Mammary epithelial cell (primary cell): ENCODE data around the gene CLEC12A.

Experiments
- EZH2 ChIP-seq: IDR thresholded peaks from 2 replicates; pipeline ENCODE4 v1.6.1; 2012; ENCODE audit warnings: low read length, inconsistent platforms, borderline replicate concordance
- TF ChIP-seq, protein P1 (sequence below), 2 donors: IDR thresholded peaks in 1 of 2; conservative IDR thresholded peaks in 1 of 2; 2 replicates each; pipeline ENCODE4 v1.5.1; 2011 to 2012; ENCODE audit warnings: inconsistent platforms in 2 of 2, low read length in 2 of 2, mild to moderate bottlenecking in 2 of 2, control low read depth in 1 of 2, low read depth in 1 of 2; ENCODE audit not compliant: insufficient read depth in 1 of 2; ENCODE audit errors: extremely low read depth in 1 of 2

DNA sequence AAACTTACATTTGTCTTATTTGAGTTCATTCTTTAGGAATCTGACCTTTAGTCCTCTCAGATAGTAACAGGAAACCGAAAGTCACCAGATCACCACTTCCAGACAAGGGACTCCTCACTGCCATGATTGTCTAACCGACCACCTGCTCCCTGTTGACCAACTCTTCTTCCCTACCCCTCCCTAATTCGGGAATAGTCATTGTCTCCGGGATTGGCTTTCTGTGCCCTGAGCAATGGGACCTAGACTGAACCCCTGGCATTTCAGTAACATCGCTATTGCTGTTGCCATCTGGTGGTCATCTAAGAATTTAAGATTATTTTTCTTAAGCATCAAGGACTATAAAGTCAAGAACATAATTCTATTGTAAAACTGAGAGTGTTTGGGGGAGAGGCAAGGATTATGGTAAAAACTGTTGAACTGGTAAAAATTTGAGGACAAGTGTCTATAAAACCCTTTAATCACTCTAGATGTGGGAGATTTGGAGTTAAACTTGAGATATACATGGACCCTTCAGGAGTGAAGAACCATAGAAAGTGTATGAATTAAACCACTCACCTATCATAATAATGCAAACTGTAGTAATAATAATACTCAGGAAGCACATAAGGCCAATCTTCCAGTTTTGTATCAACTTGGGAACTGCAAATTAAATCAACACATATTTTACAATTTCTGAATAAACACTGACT is 45.4 kb upstream of the CLEC12A start:
- TF ChIP-seq, protein P1, sequence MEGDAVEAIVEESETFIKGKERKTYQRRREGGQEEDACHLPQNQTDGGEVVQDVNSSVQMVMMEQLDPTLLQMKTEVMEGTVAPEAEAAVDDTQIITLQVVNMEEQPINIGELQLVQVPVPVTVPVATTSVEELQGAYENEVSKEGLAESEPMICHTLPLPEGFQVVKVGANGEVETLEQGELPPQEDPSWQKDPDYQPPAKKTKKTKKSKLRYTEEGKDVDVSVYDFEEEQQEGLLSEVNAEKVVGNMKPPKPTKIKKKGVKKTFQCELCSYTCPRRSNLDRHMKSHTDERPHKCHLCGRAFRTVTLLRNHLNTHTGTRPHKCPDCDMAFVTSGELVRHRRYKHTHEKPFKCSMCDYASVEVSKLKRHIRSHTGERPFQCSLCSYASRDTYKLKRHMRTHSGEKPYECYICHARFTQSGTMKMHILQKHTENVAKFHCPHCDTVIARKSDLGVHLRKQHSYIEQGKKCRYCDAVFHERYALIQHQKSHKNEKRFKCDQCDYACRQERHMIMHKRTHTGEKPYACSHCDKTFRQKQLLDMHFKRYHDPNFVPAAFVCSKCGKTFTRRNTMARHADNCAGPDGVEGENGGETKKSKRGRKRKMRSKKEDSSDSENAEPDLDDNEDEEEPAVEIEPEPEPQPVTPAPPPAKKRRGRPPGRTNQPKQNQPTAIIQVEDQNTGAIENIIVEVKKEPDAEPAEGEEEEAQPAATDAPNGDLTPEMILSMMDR (conservative IDR thresholded peaks at IDR 0.05 in 1 of 2, IDR thresholded peaks at IDR 0.05 in 1 of 2; ENCODE audit: extremely low read depth in 1 of 2, insufficient read depth in 1 of 2, low read depth in 1 of 2, low read length in 2 of 2): peak; percentile 15 to 58
- no peak for TF ChIP-seq EZH2
